HepG2 (cell line): ENCODE data around the gene DDX6. TPM values are rescaled to one million over a fixed set of nuclear protein-coding genes. Genes with fewer than 3 reads are reported as not detected.

Source experiments
- ATAC-seq: fragments of 200-7000 bp; cut with Tn5 transposase; 3 replicates; pipeline ENCODE4 v1.9.1; 2020; ENCODE audit warnings: mild to moderate bottlenecking, moderate library complexity
- BruUV-seq: library from RNA; stranded (reverse); fragments of 400-500 nt; replicated peaks from 2 replicates; lab custom pipeline; 2021; lab: Mats Ljungman, UMichigan
- CTCF ChIA-PET: fragments of 300-600 bp; formaldehyde crosslinking; extraction: SDS; loops from one replicate; lab custom pipeline; 2021; ENCODE audit warnings: low total read pairs, inconsistent platforms, low intra/inter-chr PET ratio; lab: Yijun Ruan, JAX
- POLR2A ChIA-PET: fragments of 350-600 bp; sonication (Branson Sonifier 250); formaldehyde crosslinking; loops from one replicate; lab custom pipeline; 2020; ENCODE audit warnings: antibody characterized with exemption, inconsistent platforms; lab: Yijun Ruan, JAX
- DNase-seq: peaks from one replicate; pipeline ENCODE4 v3.0.0-alpha.2; 2015; ENCODE audit warnings: low spot score
- FAIRE-seq: peaks from 3 replicates; lab custom pipeline; 2011; peaks lifted over from hg19 to GRCh38; lab: Jason Lieb, UNC
- H2AFZ ChIP-seq: one replicate; pipeline ENCODE4 v1.6.1; 2011; ENCODE audit warnings: low read length, inconsistent platforms
- H3K27ac ChIP-seq: fragments of 300-600 bp; 3 replicates; pipeline ENCODE4 v1.8.0; 2011; ENCODE audit warnings: mixed run types, mild to moderate bottlenecking, mixed read lengths, low read length, inconsistent platforms; ENCODE audit not compliant: insufficient read depth; ENCODE audit errors: extremely low read length
- H3K27me3 ChIP-seq, 2 experiments: fragments of 200-600 bp in 1 of 2; 2 replicates in 1 of 2; 3 replicates in 1 of 2; pipeline versions ENCODE4 v1.6.0 to v1.8.0; 2011; ENCODE audit warnings: low read length in 2 of 2, mild to moderate bottlenecking in 2 of 2, moderate library complexity in 2 of 2, inconsistent platforms in 1 of 2; ENCODE audit not compliant: insufficient read depth in 2 of 2, control insufficient read depth in 1 of 2
- H3K36me3 ChIP-seq, 2 experiments: fragments of 200-600 bp in 1 of 2; replicated peaks in 1 of 2; 2 replicates in 1 of 2; 3 replicates in 1 of 2; pipeline versions ENCODE4 v1.5.1 to v1.8.0; 2011; ENCODE audit warnings: low read length in 2 of 2, inconsistent platforms in 1 of 2; ENCODE audit not compliant: insufficient read depth in 2 of 2, control insufficient read depth in 1 of 2
- H3K4me1 ChIP-seq: 2 replicates; pipeline ENCODE4 v1.5.1; 2012; ENCODE audit warnings: low read length, inconsistent platforms; ENCODE audit not compliant: insufficient read depth
- H3K4me2 ChIP-seq: 2 replicates; pipeline ENCODE4 v1.6.0; 2011; ENCODE audit warnings: low read depth, low read length, inconsistent platforms
- H3K4me3 ChIP-seq, 3 experiments: fragments of 200-600 bp in 1 of 3; sonication (generic), shearing (Covaris generic) in 1 of 3; replicated peaks in 1 of 3; 2 replicates each; pipeline ENCODE4 v1.5.1; 2011 to 2016; ENCODE audit warnings: low read length in 3 of 3, inconsistent platforms in 2 of 3, low read depth in 2 of 3, mild to moderate bottlenecking in 2 of 3, control low read depth in 1 of 3, mixed read lengths in 1 of 3; ENCODE audit not compliant: insufficient read depth in 1 of 3
- H3K79me2 ChIP-seq: one replicate; pipeline ENCODE4 v1.6.1; 2011; ENCODE audit warnings: low read length, inconsistent platforms; ENCODE audit not compliant: insufficient read depth
- H3K9ac ChIP-seq: 2 replicates; pipeline ENCODE4 v1.6.0; 2011; ENCODE audit warnings: mild to moderate bottlenecking, low read depth, low read length, inconsistent platforms; ENCODE audit not compliant: insufficient read depth
- H3K9me3 ChIP-seq: 2 replicates; pipeline ENCODE4 v1.5.1; 2012; ENCODE audit warnings: mild to moderate bottlenecking, low read length
- H4K20me1 ChIP-seq: 2 replicates; pipeline ENCODE4 v1.6.0; 2011; ENCODE audit warnings: inconsistent platforms, mild to moderate bottlenecking, low read length, moderate library complexity; ENCODE audit not compliant: insufficient read depth
- ARID4A ChIP-seq: sonication (generic); formaldehyde crosslinking; IDR thresholded peaks from 2 replicates; pipeline ENCODE4 v1.5.0; 2020; ENCODE audit warnings: mild to moderate bottlenecking, missing genetic modification reagents, borderline replicate concordance
- ARNT2 ChIP-seq: sonication (generic); formaldehyde crosslinking; IDR thresholded peaks from 2 replicates; pipeline ENCODE4 v1.8.0; 2022; ENCODE audit warnings: mild to moderate bottlenecking, low read depth, missing genetic modification reagents, moderate library complexity
- JDP2 ChIP-seq: sonication (generic); formaldehyde crosslinking; IDR thresholded peaks from 2 replicates; pipeline ENCODE4 v1.8.1; 2022; ENCODE audit warnings: missing genetic modification reagents, borderline replicate concordance
- JUNB ChIP-seq: sonication (generic); formaldehyde crosslinking; IDR thresholded peaks from 2 replicates; pipeline ENCODE4 v1.8.0; 2022; ENCODE audit warnings: missing genetic modification reagents, mild to moderate bottlenecking, borderline replicate concordance
- MED13 ChIP-seq: sonication (generic); formaldehyde crosslinking; IDR thresholded peaks from 2 replicates; pipeline ENCODE4 v1.5.0; 2020; ENCODE audit warnings: missing genetic modification reagents
- NCOR1 ChIP-seq: fragments of 200-600 bp; sonication (generic); IDR thresholded peaks from 2 replicates; pipeline ENCODE4 v1.7.0; 2017; ENCODE audit warnings: antibody characterized with exemption, low read length, borderline replicate concordance
- PTBP1 ChIP-seq: fragments of 200-400 bp; formaldehyde crosslinking; IDR thresholded peaks from 2 replicates; pipeline ENCODE4 v1.6.1; 2018; ENCODE audit warnings: low read length, low read depth; ENCODE audit not compliant: poor library complexity, severe bottlenecking
- TMF1 ChIP-seq: sonication (generic); formaldehyde crosslinking; IDR thresholded peaks from 2 replicates; pipeline ENCODE4 v1.8.1; 2022; ENCODE audit warnings: low read depth, missing genetic modification reagents
- ZBTB49 ChIP-seq: sonication (generic); formaldehyde crosslinking; IDR thresholded peaks from 2 replicates; pipeline ENCODE4 v1.4.0; 2020; ENCODE audit warnings: missing genetic modification reagents, borderline replicate concordance
- ZNF383 ChIP-seq: sonication (generic); formaldehyde crosslinking; IDR thresholded peaks from 2 replicates; pipeline ENCODE4 v1.4.0; 2020; ENCODE audit warnings: missing genetic modification reagents, mild to moderate bottlenecking, borderline replicate concordance
- ZNF761 ChIP-seq: sonication (generic); formaldehyde crosslinking; conservative IDR thresholded peaks from 2 replicates; pipeline ENCODE4 v1.4.0; 2020; ENCODE audit warnings: mild to moderate bottlenecking, missing genetic modification reagents
- ZNF792 ChIP-seq: IDR thresholded peaks from 2 replicates; pipeline ENCODE4 v1.6.1; 2016
- WGBS: methylation state at CpG from one replicate; pipeline ENCODE4 v1.1.6; 2017; ENCODE audit warnings: low lambda C conversion rate; 5-methylcytosine and 5-hydroxymethylcytosine counted together
- in situ Hi-C: cut with HindIII; loops from 2 replicates; pipeline ENCODE4 v1.10.0; 2017; ENCODE audit warnings: low pct_unique_long_range_greater_than_20kb; ENCODE audit not compliant: extremely low pct_ligation_motif_present
- intact Hi-C: fragments of 100-400 bp; cut with micrococcal nuclease; formaldehyde crosslinking; loops from one replicate; pipeline ENCODE4 v1.10.0; 2022; ENCODE audit not compliant: unreplicated experiment
- polyA plus RNA-seq, 8 experiments: library from polyadenylated mRNA; depleted of rRNA in 3 of 8; stranded (reverse) in 7 of 8; unstranded in 1 of 8; fragments of >200 nt; fragmentation: Illumina TruSeq in 4 of 8; extraction: Trizol in 4 of 8; gene quantifications; 2 replicates each; pipeline versions ENCODE4 v1.2.1 to v1.2.3, GENCODE V29; 2011 to 2016; ENCODE audit warnings: low read depth in 4 of 8, missing spikeins in 1 of 8, mixed read lengths in 1 of 8; ENCODE audit not compliant: insufficient read depth in 1 of 8
- total RNA-seq, 5 experiments: library from RNA; depleted of rRNA; stranded (reverse); fragments of >200 nt; fragmentation: Illumina TruSeq; extraction: Trizol; gene quantifications; 2 replicates each; pipeline ENCODE4 v1.2.3, GENCODE V29; 2016; ENCODE audit warnings: low read depth in 1 of 5
- TF ChIP-seq, protein P1 (sequence below): sonication (generic); formaldehyde crosslinking; IDR thresholded peaks from 2 replicates; pipeline ENCODE4 v1.4.0; 2020; ENCODE audit warnings: mild to moderate bottlenecking, missing genetic modification reagents, borderline replicate concordance

Gene DDX6
- total and polyA plus RNA-seq, 2 of the 13 experiments (the other 11 are each of a cell fraction or from before 2014, with no cell fraction given): 20.9 to 59.2 TPM

- FAIRE-seq: no peak
- CTCF ChIA-PET: no interaction called here
- ATAC-seq: peak; percentile 47
- no peak for TF ChIP-seq ARID4A (CRISPR knock-in tag)
- TF ChIP-seq ARNT2: no peak
- TF ChIP-seq ZNF761: no peak
- no peak for TF ChIP-seq NCOR1
- no peak for TF ChIP-seq JDP2 (CRISPR knock-in tag)
- TF ChIP-seq, protein P1, sequence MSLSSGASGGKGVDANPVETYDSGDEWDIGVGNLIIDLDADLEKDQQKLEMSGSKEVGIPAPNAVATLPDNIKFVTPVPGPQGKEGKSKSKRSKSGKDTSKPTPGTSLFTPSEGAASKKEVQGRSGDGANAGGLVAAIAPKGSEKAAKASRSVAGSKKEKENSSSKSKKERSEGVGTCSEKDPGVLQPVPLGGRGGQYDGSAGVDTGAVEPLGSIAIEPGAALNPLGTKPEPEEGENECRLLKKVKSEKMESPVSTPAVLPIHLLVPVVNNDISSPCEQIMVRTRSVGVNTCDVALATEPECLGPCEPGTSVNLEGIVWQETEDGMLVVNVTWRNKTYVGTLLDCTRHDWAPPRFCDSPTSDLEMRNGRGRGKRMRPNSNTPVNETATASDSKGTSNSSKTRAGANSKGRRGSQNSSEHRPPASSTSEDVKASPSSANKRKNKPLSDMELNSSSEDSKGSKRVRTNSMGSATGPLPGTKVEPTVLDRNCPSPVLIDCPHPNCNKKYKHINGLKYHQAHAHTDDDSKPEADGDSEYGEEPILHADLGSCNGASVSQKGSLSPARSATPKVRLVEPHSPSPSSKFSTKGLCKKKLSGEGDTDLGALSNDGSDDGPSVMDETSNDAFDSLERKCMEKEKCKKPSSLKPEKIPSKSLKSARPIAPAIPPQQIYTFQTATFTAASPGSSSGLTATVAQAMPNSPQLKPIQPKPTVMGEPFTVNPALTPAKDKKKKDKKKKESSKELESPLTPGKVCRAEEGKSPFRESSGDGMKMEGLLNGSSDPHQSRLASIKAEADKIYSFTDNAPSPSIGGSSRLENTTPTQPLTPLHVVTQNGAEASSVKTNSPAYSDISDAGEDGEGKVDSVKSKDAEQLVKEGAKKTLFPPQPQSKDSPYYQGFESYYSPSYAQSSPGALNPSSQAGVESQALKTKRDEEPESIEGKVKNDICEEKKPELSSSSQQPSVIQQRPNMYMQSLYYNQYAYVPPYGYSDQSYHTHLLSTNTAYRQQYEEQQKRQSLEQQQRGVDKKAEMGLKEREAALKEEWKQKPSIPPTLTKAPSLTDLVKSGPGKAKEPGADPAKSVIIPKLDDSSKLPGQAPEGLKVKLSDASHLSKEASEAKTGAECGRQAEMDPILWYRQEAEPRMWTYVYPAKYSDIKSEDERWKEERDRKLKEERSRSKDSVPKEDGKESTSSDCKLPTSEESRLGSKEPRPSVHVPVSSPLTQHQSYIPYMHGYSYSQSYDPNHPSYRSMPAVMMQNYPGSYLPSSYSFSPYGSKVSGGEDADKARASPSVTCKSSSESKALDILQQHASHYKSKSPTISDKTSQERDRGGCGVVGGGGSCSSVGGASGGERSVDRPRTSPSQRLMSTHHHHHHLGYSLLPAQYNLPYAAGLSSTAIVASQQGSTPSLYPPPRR (CRISPR knock-in tag): no peak
- no peak for TF ChIP-seq PTBP1
- TF ChIP-seq TMF1 (CRISPR knock-in tag): no peak
- no peak for TF ChIP-seq ZNF383 (CRISPR knock-in tag)
- TF ChIP-seq ZBTB49 (CRISPR knock-in tag): no peak
- TF ChIP-seq JUNB (CRISPR knock-in tag): no peak
- TF ChIP-seq MED13 (CRISPR knock-in tag): no peak
- no peak for TF ChIP-seq ZNF792 (CRISPR knock-in tag)
Observed at GRCh38 chr11:118715245-118715831, 75.6 kb downstream of the DDX6 start.

More at GRCh38 chr11:118715245-118715831, 75.6 kb downstream of the DDX6 start:
- H3K27ac ChIP-seq: no peak overlapping the region
- no peaks in the 10 kb centered on the region for H4K20me1 ChIP-seq
- WGBS: 38% methylated on average over 5 of the region's 5 CpGs
- H3K9ac ChIP-seq: no peak overlapping the region
- POLR2A ChIA-PET: no interaction called here
- no peaks in the 10 kb centered on the region for H3K79me2 ChIP-seq
- no TSS peak for BruUV-seq
- intact Hi-C loops (no loop called here), in situ Hi-C loops (no loop called here)
- H3K36me3 ChIP-seq: no peaks in the 10 kb centered on the region
- no peak overlapping the region for H3K4me2 ChIP-seq
- no peak overlapping the region for H3K4me3 ChIP-seq
- no peak for DNase-seq
- H2AFZ ChIP-seq: no peak overlapping the region
- no peaks in the 10 kb centered on the region for H3K27me3 ChIP-seq
- H3K9me3 ChIP-seq: no peaks in the 10 kb centered on the region
- H3K4me1 ChIP-seq: peaks cover 22% of the 10 kb centered on the region
